NCI-H1436 (cell line): Measurements from ENCODE around the gene SETBP1.

Source experiments
- DNase-seq: peaks from one replicate; lab custom pipeline; 2025; lab: John Stamatoyannopoulos, UW

The SETBP1 gene

DNA sequence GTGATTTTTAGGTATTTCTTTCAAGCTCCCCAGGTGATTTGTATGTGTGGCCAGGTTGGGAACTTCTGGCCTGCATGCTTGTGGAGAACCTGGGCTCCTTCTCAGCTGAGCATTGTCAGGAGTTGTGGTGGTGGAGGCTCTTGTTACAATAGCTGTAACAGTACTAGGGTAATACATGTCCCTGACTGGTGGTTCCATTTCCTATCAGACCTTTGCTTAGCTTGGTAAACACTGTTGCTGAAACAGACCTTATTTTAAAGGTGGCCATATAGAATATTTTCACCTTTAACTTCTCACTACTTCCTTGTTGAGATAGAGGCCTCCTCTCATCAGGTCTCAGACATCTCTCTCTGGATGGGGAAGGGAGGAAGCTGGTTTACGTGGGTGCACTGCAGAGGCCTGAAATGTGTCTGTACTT lies 79.2 kb downstream of the SETBP1 start:
- no peak for DNase-seq

DNA sequence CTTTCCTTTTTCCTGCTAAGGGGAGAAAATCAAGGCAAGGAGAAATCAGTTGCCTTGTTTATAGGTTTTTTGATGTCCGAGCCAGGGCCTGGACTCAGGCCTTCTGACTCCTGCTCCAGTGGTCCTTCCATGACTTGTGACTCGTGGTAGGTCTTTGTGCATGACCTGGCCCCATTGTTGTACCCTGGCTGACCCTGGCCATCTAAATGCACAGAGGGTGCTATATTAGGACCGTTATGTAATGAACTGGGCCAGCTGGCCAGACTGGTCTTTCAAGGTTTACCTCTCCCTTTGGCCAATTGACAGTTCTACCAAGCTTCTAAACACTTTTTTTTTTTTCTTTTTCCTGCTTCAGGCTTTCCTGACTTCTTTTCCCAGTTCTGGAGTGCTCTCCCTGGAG lies 81.1 kb downstream of the SETBP1 start:
- DNase-seq = no peak

DNA sequence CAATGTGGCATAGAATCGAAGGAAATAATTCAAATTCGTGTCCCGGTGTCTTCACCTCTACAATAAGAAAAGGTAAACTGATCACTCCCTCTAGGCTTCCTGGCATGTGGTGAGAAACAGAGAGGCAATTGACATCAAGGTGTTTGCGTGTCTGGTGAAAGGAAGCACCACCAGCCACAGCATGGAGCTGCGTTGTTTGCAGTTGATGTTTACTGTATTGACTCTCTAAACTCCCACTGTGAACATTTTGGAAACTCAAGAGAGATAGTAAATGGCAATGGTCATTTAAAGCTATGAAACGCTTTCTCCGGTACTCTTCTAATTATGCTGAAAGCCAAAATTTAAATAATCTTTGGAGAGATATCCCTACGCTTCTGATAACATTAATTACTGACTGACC lies 82.6 kb downstream of the SETBP1 start:
- DNase-seq = no peak

DNA sequence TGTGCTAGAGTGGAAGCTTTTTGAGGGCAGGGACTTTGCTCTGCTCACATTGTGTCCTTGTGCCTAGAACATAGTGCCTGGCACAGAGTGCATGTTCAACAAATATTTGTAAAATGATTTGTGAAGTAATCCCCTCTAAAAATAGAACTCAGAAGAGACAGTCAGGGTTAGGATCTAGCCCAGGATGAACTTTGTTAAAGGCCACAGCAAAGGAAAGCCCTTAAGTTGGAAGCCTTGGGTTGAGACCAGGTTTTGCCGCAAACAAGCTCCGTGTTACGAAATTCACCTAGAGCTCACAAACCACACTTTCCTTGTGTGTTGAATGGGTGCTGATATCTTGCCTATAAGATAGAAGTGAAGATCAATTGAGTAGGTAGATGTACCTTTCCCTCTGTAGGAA lies 84.2 kb downstream of the SETBP1 start:
- DNase-seq = no peak

DNA sequence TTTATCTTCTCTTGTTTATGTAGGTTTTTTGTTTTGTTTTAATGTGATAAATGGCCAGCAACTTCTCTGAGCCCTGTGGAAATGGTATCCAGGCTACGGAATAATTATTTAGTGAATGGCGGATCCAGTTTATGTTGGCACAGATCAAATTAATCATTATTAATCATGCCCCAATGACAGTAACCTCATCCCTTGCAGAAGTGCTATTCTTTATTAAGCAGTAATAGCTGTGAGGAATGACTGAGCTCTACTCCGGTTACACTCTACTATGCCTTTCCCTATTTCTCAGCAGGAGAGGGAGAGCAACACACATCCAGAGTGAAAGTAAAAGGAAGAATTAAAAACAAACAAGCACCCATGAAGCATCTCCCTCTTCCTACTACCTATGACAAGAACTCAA lies 84.8 kb downstream of the SETBP1 start:
- no peak for DNase-seq

DNA sequence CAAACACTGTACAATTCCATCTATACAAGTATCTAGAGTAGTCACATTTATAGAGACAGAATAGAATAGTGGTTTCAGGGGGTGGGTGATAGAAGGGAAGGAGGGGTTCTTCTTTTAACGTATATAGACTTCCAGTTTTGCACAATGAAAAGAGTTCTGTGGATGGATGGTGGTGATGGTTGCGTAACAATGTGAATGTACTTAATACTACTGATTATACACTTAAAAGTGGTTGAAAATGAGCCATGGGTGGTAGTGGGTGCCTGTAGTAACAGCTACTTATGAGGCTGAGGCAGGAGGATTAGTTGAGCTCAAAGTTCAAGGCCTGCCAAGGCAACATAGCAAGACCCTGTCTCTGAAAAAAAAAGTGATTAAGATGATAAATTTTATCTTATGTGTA lies 85.8 kb downstream of the SETBP1 start:
- no peak for DNase-seq

DNA sequence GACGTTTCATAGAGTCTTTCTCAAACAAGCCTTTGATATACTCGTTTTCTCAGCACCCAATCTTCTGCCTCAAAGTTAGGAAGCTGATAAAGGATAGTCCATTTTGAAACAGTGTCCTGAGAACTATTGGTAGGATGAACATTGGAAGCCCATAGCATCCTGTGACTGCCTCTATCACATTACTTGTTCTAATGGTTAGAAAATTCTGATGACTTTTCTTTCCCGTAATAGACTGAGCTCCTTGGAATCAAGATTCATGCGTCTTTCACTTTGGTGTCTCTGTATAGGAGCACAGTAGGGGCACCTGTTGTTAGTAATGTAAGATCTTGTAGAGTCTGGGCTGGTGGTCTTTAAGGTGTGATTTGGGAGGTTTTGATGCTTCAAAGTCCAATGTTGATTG lies 87.1 kb downstream of the SETBP1 start:
- no peak for DNase-seq

DNA sequence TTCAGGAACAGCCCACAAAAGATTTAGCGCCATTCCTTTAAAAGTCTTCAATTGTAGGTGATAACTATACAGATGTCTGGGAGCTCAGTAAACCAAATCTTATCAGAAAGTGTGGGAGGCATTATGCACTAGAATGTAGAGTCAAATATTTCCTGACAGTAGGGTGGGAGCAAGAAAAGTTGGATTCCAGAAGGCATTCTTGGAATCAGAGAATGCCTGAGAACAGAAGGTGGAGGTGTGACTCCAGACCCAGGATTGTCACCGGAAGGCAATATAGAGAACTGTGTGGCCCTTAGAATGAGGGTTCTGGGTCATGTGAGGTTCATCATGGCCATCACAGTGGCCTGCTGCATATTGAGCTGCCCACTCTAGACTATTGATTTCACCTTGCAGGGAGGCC lies 90.0 kb downstream of the SETBP1 start:
- DNase-seq = no peak

DNA sequence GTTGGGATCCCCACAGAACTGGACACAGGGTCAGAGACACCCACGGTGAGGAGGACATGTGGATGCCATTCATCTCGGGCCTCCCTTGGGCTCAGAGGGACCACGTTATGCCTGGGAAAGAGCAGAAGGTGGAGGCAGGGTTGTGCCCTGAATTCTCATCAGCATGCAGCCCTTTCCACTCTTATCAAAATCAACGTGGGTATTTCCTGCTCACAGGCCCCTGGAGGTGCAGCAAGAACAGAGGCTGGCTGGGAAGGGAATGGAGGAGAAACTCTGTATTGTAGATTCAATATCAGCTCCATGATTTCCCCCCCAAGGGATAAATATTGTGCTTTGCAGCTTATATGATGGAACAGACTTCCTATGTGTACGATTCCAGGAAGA lies 90.9 kb downstream of the SETBP1 start:
- DNase-seq = no peak

DNA sequence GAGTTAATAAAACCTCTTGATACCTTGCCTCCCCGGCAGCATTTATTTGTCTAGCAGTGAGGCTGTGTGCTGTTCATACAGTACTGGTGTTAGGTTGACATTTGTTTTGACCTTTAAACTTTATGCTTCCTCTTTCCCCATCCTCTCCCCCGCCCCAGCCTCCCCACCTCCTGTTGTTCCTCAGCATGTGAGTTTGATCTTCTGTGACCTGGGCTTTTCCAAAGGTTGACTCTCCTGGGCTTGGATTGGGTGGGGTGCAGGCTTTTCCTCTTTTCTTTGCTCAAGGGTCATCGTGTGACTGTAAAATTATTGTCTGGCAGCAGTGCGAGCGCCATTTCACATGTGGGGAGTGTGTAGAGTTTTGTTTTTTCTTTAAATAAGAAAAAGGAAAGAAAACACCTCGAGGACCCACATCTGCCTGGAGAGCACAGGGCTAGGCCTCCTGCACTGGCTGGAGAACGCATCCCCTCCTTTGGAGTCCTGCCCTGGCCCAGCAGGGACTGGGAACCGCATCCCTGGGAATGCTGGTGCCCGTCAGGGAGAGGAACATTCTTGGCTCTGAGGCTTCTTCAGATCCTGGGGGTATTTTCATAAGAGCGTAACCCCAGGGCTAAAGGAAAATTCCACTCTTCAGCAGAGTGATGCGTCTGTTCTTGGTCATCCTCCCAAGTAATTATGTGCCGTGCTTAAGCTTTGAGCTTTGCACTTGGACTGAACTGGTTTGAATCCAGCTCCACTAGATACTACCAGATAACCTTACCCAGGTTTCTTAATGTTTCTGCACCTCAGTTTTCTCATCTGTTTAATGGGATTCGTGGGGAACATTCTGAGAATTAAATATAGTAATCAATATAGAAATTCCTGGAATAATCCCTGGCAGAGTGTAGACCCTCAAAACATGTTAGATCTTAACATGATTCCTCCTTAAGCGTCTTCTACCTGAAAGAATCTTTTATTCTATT lies 91.5 kb downstream of the SETBP1 start:
- DNase-seq = no peak

DNA sequence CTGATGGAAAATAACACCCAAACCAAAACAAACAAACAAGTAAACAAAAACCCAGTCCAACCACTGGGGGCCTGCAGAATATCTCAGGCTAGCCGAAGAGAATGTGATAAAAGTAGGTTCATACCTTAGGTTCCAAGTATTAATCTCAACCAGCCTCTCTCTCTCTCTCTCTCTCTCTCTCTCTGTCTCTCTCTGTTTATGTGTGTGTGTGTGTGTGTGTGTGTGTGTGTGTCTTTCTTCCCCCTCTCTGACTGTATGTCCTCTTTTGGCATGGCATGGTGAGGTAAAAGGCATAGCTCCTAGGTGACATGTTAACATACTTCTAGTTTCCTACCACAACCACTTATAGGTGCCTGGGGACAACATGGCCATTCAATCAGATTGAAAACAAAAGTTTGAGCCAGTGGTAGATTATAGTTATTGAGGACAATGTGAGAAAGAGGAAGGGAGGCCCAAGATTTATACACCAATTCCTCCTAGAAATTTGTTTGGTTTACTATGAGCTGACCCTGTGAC lies 93.0 kb downstream of the SETBP1 start:
- no peak for DNase-seq

DNA sequence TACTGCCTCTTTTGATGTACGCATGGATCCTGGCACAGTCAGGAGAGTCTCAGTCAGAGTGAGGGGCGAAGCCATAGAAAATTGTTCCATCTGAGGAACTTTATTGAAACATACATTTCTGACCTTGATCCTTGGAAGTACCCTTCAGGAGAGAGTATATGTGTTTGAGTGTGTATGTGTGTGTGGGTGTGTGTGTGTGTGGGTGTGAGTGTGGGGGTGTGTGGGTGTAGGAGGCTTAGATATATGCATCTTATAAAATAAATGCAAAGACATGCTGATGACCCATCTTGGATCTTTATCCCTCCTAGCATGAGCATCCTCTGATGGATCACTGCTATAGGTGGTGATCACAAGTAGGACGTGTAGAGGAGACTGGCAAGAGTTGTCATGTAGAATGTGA lies 93.5 kb downstream of the SETBP1 start:
- no peak for DNase-seq

DNA sequence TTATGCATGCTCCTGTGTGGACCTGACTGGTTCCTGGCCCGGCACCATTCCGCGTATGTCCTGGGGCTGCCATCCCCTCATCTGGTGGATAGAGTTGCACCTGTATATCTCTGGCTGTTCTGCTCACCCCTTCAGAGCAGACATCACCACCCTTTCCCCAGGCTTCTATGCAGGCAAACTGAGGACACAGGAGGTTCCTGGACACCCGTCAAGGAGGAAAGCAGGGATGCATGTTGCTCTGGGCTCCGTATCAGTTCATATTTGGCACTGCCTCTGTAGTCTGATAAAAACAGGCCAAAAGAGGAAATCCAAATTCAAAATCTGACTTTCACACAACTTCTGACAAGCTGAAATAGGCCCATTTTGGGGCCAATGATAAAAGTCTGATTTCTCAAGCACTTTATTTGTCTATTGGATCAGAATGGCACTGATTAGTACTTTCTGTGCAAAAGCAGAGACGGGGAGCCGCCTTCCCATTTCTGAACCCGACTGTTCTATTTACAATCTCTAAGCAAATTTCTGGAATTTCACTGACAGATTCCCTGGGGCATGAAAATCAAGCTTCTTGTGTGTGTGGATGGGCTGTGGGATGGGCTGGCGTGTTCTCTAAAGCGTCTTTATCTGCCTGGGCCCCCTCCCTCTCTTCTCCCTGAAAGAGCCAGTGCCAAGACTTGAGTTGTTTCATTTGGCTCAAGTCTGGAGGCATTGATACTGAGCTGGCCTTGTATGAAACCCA lies 96.9 kb downstream of the SETBP1 start:
- no peak for DNase-seq

DNA sequence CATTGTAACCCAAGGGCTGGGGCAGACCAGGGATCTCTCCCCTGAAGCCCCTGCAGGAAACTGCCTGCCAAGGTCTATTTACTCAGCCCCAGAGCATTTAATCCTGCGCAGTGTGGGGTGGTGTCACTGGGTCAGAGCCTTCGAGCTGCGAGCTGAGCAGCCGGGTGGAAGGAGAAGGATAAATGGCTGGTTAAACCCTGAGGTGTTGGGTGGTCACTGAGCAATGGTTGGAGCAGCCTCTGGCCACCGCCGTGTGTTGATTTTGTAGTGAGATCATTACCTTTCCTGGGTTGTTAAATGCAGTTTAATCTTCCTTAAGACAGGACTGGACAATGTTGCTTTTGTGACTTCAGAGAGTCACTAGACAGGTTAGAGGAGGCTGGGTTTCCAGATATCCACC lies 98.1 kb downstream of the SETBP1 start:
- DNase-seq = no peak

DNA sequence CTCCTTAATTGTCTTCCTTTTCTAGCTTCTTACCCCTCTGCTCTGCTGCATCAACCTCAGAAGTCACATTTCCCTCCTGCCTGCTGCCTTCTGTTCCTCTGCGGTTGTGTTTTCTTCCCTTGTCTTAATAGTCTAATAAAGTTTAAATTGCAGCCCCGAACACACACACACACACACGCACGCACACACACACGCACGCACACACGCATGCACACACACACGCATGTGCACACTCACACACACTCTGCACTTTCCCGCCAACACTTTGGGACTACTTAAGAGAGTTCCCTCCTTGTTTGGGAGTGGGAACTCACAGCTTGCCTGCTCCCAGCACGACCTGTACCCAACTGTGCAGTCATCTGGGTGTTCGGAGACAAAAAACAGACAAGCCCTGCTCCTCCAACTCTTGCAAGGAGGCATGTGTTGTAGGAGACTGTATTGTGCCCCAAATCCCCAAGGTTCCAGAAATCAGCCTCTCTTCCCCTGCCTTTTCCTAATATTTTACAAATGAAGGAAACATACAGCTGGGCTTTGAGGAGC lies 99.1 kb downstream of the SETBP1 start:
- no peak for DNase-seq

DNA sequence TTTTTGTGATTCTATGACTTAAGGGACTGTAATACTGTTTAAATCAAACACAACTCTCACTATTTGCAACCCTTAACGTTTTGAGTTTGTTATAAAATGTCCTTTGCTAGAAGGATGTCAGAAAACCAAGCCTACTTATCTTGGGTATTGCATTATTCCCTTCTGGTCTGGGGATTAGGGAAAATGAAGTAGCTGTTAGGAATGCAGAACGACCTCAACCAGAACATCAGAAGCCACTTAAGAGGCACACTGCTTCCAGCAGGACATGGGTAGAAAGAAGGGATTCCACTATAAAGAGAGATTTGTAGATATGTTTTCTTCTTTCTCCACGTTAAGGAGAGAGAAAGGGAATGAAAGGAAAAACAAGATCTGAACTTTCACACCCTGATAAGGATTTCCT lies 101.2 kb downstream of the SETBP1 start:
- no peak for DNase-seq

DNA sequence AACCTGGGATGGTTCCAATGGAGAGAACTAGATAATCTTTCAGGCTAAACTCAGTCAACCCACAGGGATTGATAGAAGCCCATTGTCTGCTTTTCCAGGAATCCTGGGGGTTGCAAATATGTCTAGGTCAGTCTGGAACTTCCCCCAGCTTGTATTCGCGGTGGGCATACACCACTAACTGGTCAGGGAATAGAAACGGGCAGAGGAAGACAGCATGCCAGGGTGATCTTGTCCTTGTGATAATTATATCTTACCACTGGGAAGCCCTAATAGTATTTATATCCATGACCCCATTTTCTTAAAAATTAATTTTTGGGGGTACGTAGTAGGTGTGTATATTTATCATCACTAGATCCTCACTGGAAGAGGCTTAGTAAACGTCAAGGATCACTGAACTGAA lies 101.9 kb downstream of the SETBP1 start:
- DNase-seq = no peak

DNA sequence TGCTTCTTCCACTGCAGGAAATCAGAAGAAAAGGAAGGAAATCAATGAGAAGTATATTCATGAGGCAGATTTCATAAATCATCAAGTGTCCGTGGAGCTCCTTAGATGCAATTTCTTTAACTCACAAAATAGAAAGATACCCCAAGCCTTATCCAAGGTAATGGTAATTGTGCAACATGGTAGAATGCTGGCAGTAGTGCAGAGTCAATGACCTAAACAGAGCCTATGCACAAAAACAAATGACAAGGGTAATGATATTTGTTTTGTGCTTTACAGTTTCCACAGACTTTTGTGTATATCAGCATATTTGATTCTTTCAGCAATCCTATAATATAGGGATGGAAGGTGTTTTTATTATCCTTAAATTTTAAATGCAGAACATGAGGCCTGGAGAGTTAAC lies 102.7 kb downstream of the SETBP1 start:
- DNase-seq = no peak

DNA sequence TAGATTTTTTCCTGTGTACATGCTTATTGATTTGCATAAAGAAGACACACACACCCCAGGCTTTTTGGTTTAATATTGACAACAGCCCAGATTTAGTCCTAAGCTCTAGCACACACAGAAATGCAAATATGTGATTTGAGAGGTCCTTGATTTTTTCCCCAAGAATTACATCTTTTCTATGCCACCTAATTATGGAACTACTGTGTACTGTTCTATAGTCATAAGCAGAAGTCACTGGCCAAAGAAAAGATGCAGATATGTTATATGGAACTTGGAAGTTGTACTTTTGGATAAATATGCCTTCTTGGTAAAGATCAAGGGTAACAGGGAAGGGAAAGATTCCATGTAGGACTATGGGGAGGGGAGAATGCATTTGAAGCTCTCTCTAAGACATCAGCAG lies 105.6 kb downstream of the SETBP1 start:
- no peak for DNase-seq

DNA sequence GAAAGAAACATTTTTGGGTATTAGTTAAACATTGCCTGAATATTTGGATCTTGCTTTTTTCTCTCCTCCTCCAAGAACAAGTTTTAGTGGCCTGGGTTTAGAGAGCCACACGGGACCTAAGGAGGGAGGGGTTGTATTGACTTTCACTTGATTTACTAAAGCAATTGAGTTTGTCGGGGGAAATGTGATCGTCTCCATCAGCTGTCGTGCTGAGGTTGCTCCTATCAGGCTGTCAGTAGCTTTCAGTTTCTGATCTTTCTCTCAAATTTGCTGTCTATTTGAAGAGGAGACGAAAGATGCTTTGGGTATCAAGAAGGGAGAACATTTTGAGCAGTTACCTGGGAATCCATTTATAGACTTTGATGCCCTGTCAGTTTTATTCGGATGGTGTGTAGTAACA lies 106.0 kb downstream of the SETBP1 start:
- DNase-seq = peak; percentile 8

DNA sequence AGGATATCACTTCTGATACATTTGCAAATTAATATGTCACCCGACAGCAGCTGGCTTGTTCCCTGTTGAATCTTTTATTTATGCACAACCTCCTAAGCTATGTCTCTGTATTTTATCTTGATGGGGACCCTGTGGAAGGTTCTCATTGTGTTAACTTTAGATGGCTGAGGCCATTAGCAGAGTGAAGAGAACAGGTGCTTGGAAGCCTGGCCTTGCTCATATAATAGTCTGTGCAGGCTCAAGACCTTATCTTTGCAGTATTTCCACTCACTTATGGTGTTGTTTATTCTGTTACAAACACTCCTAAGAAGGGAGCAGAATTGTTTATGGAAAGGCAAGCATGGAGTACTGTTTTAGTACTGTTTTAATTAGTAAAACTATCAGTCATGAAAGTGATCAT lies 107.6 kb downstream of the SETBP1 start:
- no peak for DNase-seq

DNA sequence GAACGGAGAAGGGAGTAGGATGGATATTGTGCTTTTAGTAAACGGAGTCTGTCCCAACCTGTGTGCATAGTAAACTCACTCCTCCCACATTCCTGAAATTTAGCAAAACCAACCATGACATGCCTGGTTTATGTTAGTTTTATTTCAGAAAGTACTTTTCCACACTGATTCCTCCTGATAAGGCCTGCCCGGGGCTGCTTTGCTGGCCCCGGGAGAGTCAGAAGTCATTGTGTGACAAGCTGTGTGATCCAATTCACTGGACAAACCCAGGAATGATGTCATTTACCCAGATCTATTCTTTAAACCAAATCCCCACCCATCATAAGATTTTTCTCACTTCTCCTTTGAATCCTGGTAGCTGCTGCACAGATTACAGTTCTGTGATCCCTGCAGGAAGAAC lies 109.0 kb downstream of the SETBP1 start:
- DNase-seq = no peak

DNA sequence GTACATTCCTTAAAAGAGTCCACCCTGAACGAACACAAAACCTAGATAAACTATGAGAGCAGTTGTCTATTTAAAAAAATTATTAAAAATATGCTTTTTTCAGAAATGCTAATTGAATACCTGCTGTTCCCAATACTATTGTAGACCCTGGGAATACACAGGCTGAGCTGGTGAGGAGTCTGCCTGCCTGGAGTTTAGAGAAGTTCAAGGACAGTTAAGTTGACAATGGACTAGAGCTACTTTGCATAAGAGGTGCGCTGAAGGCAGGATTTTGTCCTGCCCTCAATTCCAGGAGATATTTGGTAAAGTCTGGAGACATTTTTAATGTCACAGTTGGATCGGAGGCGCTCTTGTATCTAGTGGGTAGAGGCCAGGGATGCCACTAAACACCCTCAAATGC lies 110.2 kb downstream of the SETBP1 start:
- DNase-seq = no peak
